GM18870 (cell line): ENCODE data around the gene MLLT10.
"Not testable (repeated sequence)": the region's sequence is repeated elsewhere in the genome, so short reads cannot be mapped to it uniquely, and the experiment has no call there.

ENCODE experiments used
- ATAC-seq: cut with Tn5 transposase; IDR thresholded peaks from one replicate; pipeline ENCODE4 v1.9.1; 2021; ENCODE audit warnings: moderate library complexity; ENCODE audit not compliant: unreplicated experiment

MLLT10 gene

DNA sequence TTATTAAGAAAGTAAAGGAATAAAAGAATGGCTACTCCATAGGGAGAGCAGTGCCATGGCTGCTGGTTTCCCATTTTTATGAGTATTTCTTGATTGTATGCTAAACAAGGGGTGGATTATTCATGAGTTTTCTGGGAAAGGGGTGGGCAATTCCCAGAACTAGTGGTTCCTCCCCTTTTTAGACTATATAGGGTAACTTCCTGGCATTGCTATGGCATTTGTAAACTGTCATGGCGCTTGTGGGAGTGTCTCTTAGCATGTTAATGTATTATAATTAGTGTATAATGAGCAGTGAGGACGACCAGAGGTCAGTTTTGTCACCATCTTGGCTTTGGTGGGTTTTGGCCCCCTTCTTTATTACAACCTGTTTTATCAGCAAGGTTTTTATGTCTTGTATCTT lies 40.5 kb downstream of the MLLT10 start:
- ATAC-seq, result not testable (repeated sequence)

DNA sequence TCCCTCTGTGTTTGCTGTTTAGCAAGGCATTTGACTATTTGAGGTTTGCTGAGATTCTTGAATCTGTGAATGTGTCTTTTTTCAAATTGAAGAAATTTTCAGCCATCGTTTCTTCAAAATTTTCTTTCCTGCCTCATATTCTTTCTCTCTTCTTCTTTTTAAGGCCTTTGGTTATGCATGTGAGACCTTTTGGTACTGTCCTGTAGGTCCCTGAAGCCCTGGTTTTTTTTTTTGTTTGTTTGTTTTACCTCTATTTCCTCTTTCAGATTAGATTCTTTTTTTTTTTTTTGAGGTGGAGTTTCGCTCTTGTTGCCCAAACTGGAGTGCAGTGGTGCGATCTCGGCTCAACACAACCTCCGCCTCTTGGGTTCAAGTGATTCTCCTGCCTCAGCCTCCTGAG lies 45.3 kb downstream of the MLLT10 start:
- ATAC-seq, result no peak

DNA sequence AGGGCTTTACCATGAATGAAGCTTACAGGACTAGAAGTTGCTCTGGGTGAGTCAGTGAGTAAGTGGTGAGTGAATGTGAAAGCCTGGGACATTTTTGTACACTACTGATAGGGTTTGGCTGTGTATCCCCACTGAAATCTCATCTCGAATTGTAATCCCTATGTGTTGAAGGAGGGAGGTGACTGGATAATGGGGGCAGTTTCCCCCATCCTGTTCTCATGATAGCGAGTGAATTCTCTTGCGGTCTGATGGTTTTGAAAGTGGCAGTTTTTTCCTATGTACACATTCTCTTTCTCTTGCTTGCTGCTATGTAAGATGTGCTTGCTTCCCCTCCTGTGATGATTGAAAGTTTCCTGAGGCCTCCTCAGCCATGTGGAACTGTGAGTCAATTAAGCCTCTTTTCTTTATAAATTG lies 47.4 kb downstream of the MLLT10 start:
- peak; percentile 85 for ATAC-seq

DNA sequence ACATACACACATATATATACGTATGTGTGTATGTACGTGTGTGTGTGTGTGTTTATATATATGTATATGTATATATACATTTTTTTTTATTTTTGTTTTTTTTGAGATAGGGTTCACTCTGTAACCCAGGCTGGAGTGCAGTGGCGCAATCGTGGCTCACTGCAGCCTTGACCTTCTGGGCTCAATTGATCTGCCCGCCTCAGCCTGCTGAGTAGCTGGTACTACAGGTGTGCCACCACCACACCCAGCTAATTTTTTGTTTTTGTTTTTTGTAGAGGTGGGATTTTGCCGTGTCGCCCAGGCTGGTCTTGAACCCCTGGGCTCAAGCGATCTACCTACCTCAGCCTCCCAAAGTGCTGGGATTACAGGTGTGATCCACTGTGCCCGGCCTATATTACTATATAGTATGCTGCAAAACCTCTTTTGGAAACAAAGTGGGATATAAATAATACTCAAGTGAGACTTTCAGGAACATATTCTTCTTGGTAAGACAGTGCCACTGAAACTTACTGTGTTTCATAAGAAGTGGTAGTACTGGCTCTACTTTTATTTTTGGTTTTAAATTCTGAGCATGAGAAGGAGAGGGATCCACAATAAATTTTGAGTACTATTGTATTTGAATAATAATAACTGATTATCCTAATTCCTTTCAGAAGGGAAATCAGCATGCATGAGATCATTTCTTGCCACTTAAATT lies 51.0 kb downstream of the MLLT10 start:
- ATAC-seq, result no peak

DNA sequence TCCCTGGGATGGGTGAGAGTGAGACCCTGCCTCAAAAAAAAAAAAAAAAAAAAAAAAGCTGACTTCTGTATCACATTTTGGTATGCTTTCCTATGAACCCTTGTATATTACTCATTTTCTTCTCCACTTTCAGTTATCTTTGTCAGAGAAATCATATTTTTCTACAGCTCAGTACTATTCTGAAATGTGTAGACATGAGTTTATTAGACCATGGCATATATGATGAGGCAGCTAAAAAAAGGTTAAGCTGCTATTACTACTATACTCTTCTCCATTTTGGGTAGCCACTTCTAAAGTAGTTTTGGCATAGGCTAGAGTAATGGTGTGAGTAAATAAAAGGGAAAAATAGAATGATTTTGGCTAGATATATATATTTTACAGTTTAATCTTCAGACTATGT lies 53.4 kb downstream of the MLLT10 start:
- no peak for ATAC-seq

DNA sequence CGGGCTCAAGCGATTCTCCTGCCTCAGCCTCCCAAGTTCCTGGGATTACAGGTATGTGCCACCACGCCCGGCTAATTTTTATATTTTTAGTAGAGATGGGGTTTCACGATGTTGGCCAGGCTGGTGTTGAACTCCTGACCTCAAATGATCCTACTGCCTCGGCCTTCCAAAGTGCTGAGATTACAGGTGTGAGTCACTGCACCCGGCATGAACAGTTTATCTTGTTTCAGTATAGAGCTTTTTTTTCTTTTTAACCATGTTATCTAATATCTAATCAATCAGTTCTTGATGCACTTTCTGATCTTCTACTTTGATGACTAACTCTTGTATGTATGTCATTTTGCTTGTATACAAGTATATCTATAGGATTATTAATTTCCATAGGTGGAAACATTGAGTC lies 54.1 kb downstream of the MLLT10 start:
- not testable (repeated sequence) for ATAC-seq

DNA sequence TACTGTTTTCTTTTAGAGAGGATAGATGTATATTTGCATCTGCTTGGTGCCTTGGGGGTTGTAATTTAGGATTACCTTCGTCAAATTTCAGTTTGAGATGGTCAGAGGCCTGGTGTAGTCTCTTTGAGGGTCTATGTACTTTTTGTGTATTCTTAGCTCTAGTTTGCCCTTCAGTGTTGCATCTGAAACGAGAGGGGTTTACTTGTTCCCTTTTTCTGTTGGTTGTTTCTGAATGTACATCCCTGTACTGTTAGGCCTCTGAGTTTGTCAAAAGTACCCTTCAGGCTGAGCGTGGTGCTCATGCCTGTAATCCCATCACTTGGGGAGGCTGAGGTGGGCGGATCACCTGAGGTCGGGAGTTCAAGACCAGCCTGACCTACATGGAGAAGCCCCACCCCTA lies 60.0 kb downstream of the MLLT10 start:
- ATAC-seq, result no peak

DNA sequence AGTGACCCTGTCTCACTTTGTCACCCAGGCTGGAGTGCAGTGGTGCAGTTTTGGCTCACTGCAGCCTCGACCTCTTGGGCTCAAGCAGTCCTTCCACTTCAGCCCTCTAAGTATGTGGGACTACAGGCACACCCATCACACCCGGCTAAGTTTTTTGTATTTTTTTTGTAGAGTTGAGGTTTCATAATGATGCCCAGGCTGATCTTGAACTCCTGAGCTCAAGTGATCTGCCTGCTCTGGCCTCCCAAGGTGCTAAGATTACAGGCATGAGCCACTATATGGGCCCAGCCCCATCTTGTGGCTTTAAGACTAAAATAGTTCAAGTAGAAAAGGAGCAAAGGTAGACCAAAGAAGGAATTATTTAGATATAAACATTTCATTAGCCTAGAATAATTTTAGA lies 65.5 kb downstream of the MLLT10 start:
- ATAC-seq, result no peak

DNA sequence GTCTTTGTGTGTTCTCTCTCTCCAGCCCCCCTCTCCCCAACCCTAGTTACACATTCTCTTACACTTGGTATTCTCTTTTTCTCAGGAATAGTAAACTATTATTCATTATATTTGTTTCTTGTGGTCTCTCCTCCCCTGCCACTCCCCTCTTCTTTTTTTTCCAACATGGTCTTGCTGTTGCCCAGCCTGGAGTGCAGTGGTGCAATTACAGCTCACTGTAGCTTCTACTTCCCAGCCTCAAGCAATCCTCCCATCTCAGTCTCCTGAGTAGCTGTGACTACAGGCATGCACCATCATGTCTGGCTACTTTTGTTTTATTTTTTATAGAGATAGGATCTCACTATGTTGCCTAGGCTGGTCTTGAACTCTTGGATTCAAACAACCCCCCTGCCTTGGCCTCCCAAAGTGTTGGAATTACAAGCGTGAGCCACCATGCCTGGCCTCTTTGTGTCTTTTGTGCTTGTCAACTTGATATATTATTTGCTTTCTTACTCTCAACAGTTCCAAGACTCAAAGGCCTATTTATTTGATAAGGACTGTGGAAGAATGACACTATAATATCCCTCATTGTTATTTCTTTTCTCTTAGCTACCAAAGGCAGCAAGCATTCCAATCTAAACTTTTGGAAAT lies 66.9 kb downstream of the MLLT10 start:
- no peak for ATAC-seq

DNA sequence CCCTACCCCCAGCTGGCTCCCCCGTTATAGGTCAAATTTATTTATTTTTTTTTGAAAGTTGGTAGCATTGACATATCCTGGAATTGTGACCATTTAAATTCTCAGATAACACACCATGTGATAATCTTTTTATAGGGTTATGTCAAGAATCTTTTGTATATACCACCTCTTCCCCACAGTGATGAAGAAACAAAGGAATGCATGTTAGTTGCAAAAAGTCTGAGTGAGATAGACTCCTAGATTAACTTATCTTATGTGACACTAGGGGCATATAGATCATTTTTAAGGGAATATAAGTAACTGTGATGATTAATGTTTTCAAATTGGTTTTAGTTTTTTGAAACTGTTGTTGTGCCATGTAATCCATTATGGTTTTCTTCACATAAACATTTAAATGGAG lies 68.3 kb downstream of the MLLT10 start:
- no peak for ATAC-seq

DNA sequence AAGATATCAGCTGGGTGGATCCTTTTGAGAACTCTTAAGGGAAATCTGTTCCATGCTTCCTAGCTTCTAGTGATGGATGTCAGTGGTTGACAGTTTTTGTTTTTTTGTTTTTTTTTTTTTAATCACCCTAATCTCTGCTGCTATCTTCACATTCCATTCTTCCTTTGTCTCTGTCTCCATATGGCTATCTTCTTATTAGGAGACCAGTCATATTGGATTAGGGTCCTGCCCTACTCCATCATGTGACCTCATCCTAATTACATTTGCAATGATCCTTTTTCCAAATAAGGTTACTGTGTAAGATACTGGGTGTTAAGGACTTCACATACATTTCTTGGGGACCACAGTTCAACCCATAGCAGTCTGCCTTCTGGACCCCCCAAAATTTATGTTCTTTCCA lies 69.7 kb downstream of the MLLT10 start:
- no peak for ATAC-seq

DNA sequence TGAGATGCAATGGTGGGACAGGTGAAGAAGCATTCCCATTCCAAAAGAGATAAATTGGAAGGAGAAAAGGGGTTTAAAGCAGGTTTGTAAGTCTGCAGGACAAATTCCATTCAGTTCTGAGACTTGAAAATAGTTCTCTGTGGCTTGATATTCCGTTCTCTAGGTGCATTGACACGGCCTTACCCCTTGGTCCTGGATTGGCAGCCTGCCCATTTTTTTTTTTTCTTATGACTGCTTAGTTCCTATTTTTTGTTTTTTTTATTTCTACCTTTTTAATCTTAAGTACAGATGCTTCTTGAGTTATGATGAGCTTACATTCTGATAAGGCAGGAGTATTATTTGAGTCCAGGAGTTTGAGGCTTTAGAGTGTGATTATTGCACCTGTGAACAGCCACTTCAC lies 70.6 kb downstream of the MLLT10 start:
- ATAC-seq, result no peak

DNA sequence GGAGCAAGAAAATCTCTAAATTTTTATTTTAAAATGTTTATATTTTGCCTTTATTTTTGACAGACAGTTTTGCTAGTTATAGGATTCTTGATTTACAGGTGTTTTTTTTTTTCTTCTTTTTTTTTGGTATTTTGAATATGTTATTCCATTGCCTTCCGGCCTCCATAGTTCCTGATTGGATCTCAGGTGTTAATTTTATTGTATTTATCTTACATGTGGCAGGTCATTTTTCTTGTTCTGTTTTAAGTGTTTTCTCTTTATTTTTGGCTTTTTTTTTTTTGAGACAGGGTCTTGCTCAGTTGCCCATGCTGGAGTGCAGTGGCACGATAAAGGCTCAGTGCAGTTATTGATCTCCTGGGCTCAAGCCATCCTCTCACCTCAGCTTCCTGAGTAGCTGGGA lies 73.9 kb downstream of the MLLT10 start:
- ATAC-seq, result no peak

DNA sequence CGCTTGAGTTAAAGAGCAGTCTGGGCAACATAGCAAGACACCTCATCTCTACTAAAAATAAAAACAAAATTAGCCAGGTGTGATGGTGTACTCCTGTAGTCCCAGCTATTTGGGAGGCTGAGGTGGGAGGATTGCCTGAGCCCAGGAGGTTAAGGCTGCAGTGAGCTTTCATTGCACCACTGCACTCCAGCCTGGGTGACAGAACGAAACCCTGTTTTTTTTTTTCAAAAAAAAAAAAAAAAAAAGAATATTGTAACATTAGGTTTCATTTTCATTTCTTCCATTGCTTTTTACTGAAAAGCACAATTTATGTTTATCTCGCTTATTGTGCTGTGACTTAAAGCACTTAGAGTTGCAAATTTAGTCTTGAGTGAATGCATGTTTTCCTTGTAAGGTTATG lies 80.0 kb downstream of the MLLT10 start:
- ATAC-seq, result no peak

DNA sequence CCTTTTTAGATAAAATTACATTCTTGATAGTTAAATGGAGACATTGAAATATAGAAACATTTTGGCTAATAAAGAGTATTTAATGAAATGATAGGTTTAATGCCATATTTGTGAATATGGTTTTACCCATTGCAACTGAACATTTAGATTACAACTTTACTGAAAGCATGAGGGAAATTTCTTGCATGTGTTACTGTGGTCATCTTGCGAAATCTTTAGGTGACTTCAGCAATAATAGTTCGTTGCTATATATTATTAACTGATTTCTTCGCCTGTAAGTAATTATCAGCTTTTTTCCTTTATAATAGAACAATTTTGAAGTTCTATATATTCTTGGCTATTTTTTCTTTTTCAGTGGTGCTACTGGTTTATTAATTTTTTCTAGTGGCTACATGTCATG lies 83.2 kb downstream of the MLLT10 start:
- ATAC-seq, result no peak

DNA sequence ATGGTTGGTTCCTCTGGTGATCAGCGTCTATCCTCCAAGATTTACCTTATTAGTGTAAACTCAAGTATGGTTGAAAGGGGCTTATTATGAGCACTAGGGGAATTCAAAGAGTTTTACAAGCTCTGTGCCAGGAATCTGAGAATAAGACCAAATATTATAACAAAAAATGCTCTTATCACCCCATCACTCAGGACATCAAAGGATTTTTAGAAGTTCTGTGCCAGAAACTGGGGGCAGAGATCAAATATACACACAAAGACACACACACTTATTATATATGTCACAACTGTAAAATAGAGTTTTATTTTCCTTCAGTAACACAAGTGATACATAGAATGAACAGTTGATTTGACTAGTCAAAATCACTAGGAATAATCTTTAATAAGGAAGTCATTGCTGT lies 89.3 kb downstream of the MLLT10 start:
- no peak for ATAC-seq

DNA sequence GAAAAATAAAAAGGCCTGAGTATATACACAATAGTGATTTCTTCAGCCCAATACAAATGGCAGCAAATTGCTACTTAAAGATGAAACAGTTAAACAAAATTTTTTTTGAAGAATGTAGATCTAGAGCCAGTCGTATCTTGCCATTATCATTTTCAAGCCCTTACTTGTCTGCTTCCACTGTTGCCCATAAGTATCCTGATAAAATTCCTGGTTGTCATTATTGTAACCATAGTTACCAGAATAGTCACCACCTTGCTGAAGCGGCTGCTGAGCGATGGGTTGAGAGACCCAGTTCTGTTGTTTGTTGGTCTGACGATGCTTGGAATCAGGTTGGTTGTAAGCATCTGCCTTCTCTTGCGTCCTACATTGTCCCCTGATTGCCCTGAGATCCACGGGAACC lies 90.4 kb downstream of the MLLT10 start:
- ATAC-seq, result not testable (repeated sequence)

DNA sequence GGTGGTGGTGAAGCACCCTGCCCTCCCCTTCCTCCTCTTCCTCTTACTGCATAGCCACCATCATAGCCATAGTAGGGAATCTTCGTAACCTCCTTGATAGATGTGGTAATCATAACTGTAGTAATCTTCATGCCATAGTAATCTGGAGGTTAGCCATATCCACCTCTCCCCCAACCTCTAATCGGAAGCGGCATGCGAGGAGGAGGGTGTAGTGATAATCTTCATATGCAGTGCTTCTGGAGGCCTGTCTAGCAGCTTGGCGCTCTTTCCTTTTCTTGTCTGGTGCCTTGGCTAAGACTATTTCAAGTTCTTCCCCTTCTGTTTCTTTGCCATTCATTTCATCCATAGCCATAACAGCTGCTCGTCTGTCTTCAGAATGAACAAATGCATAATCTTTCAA lies 90.9 kb downstream of the MLLT10 start:
- no peak for ATAC-seq

DNA sequence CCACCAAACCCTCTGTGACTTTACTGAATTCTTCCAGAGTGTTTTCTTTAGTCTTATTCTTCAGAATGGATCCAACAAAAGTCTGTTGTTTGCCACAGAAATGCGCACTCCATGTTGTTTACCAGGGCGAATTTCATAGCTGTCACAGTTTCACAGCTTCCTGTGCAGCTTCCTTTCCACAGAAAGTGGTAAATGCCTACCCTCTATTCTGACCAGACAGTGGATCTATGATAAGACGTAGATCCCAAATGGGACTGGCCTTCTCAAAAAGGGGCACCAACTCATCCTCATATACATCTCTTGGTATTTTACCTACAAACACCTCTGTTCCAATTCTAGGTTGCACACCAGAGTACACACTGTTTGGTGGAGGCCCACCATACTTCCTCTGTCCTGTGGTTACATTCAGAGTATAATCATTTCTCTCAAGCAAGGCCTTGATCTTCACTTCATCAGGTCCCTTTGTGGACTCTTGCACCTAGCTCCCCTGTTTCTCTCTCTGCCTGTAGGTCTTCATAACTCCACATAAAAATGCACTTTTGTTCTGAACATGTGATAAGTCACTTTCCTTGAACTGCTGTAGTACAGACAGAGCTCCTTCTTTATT lies 91.7 kb downstream of the MLLT10 start:
- no peak for ATAC-seq

DNA sequence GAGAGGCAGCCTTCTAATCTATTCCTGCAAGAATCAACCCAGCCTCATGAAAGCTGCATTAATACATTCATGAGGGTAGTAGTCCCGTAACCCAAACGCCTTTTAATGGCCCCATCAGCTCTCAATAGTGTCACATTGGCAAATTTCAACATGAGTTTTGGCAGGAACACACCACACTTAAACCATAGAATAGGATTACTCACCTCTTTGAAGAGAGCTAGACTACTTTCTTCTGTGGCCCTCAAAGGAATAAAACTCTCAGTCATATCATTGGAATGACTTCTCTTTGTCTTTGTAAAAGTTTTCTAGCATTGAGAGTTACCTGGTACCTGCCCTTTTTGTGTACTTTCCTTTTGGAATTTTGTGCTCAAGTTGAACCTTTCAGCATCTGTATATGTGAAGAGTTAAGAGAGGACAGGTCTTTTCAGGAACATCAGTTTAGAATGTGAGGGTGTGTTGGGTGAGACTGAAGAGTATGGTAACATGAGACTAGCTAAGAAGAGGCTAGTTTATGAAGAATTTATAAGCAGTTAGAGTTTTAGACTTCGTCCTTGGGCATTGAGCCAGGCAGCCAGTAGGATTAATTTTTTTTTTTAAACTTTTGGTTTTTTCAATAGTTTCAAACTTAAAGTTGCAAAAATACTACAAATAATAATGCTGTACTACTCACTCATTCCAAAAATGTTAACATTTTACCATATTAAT lies 92.6 kb downstream of the MLLT10 start:
- no peak for ATAC-seq

DNA sequence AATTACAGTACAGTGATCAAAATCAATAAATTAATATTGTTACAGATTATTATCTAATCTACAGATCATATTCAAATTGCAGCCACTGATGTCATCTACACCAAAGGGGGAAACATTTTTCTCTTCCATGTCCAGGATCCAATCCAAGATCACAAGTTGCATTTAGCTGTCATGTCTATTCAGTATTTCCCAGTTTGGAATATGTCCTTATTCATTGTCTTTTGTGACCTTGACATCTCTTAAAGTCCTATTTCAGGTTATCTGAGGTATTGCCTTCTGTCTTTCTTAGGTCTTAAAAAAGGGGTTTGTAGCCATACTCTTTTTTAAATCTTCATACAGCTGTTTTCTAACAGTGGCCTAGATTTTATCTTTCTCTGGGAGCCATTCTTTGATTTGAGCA lies 93.3 kb downstream of the MLLT10 start:
- no peak for ATAC-seq

DNA sequence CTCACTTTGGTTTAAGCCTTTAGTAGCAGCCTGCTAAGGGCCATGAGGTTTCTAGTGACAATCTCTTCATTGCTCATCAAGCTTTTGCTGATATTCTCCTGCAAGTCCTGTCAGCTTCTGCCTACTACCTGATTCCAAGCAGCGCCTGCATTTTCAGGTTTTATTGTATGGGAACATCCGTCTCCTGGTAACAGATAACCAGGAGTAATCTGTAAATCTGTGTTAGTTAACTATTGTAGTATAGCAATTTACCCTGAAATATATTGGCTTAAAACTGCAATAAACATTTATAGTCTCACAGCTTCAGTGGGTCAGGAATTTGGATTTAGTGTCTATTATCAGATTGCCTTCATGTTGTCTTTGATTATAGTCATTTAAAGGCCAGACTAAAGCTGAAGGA lies 94.0 kb downstream of the MLLT10 start:
- no peak for ATAC-seq
